ENCODE results near the gene GCN1. TPM values are rescaled to one million over a fixed set of nuclear protein-coding genes. Genes with fewer than 3 reads are reported as not detected.

The GCN1 gene
- total RNA-seq, 1 experiment from 2014 or later, result 181 TPM

GRCh38 chr12:120155072-120155471 lies 39.4 kb downstream of the GCN1 start (continued):
- TF ChIP-seq ZNF671 (CRISPR knock-in tag; IDR thresholded peaks at IDR 0.05) (no peak), E2F1 (CRISPR knock-in tag; IDR thresholded peaks at IDR 0.05) (no peak)

- H3K36me3 Mint-ChIP-seq, result peaks cover 64% of the 10 kb centered on the region
- no peaks in the 10 kb centered on the region for H3K9me3 Mint-ChIP-seq
- H3K4me1 Mint-ChIP-seq, result no peaks in the 10 kb centered on the region
- H3K4me3 Mint-ChIP-seq, result no peak overlapping the region
- H3K27ac Mint-ChIP-seq, result no peak overlapping the region
- H3K27me3 Mint-ChIP-seq (ENCODE audit: low read depth), result no peaks in the 10 kb centered on the region
- ChIA-PET CTCF (interaction anchor here (0.8 kb wide), 1 partner anchor 47 kb away, joined by 3 read pairs; no protein-coding TSS in a partner anchor), POLR2A (no interaction called here)
- DNase-seq (ENCODE audit: low spot score) (no peak), ATAC-seq (no peak)
- no peak for TF ChIP-seq EMX1 (CRISPR knock-in tag; IDR thresholded peaks at IDR 0.05)
- no peak for TF ChIP-seq ESRRA (CRISPR knock-in tag; IDR thresholded peaks at IDR 0.05; ENCODE audit: borderline replicate concordance)
- TF ChIP-seq ZNF512 (CRISPR knock-in tag; IDR thresholded peaks at IDR 0.05; ENCODE audit: borderline replicate concordance), result no peak
- TF ChIP-seq TCF7 (CRISPR knock-in tag; IDR thresholded peaks at IDR 0.05; ENCODE audit: low read depth), result no peak
- no peak for TF ChIP-seq PRRX2 (CRISPR knock-in tag; IDR thresholded peaks at IDR 0.05)
- TF ChIP-seq CREB1 (CRISPR knock-in tag; IDR thresholded peaks at IDR 0.05), result no peak
- no peak for TF ChIP-seq HMGA2 (CRISPR knock-in tag; IDR thresholded peaks at IDR 0.05)
- TF ChIP-seq ZNF121 (CRISPR knock-in tag; IDR thresholded peaks at IDR 0.05), result no peak
- no peak for TF ChIP-seq ETV6 (CRISPR knock-in tag; IDR thresholded peaks at IDR 0.05)
Measured at GRCh38 chr12:120150919-120151525, 43.5 kb downstream of the GCN1 start.

- POLR2A ChIA-PET, result no interaction called here
- no peak overlapping the region for H3K4me3 Mint-ChIP-seq
- DNase-seq (ENCODE audit: low spot score), result no peak
- CTCF ChIA-PET, result no interaction called here
- no peaks in the 10 kb centered on the region for H3K9me3 Mint-ChIP-seq
- peaks cover 65% of the 10 kb centered on the region for H3K36me3 Mint-ChIP-seq
- ATAC-seq, result no peak
- H3K4me1 Mint-ChIP-seq, result no peaks in the 10 kb centered on the region
- no peak overlapping the region for H3K27ac Mint-ChIP-seq
- H3K27me3 Mint-ChIP-seq (ENCODE audit: low read depth), result no peaks in the 10 kb centered on the region
- TF ChIP-seq RORB (CRISPR knock-in tag; IDR thresholded peaks at IDR 0.05) (no peak), SP1 (CRISPR knock-in tag; conservative IDR thresholded peaks at IDR 0.05) (no peak), ZNF281 (CRISPR knock-in tag; IDR thresholded peaks at IDR 0.05) (no peak), ZNF512 (CRISPR knock-in tag; IDR thresholded peaks at IDR 0.05; ENCODE audit: borderline replicate concordance) (no peak), NFYB (CRISPR knock-in tag; conservative IDR thresholded peaks at IDR 0.05; ENCODE audit: low read depth) (no peak), AFF4 (CRISPR knock-in tag; IDR thresholded peaks at IDR 0.05; ENCODE audit: borderline replicate concordance) (no peak), NR1H2 (CRISPR knock-in tag; IDR thresholded peaks at IDR 0.05) (no peak), ZNF423 (CRISPR knock-in tag; IDR thresholded peaks at IDR 0.05) (no peak), ATF3 (CRISPR knock-in tag; conservative IDR thresholded peaks at IDR 0.05) (no peak), PRRX2 (CRISPR knock-in tag; IDR thresholded peaks at IDR 0.05) (no peak)
Measured at GRCh38 chr12:120148011-120148410, 46.5 kb downstream of the GCN1 start.
